A673 (cell line): ENCODE data around the gene OS9.

Source experiments
- CTCF ChIP-seq: fragments of 300-800, 200-600 bp; sonication (generic); conservative IDR thresholded peaks from 2 replicates; pipeline ENCODE4 v1.5.1; 2017; ENCODE audit warnings: low read depth, mild to moderate bottlenecking, antibody characterized with exemption, low read length, moderate library complexity, mixed read lengths
- EZH2 ChIP-seq: fragments of 200-600 bp; sonication (generic); IDR thresholded peaks from 2 replicates; pipeline ENCODE4 v1.6.1; 2017; ENCODE audit warnings: borderline replicate concordance, low read depth, mild to moderate bottlenecking, mixed read lengths, antibody characterized with exemption, low read length; ENCODE audit not compliant: poor library complexity, severe bottlenecking

GRCh38 chr12:57658890-57659289 is 35.0 kb upstream of the OS9 start:
- TF ChIP-seq CTCF (no peak), EZH2 (no peak)
